Nephron (organoid): ENCODE results near the gene SLC34A2.

Experiments
- H3K27ac Mint-ChIP-seq, 3 experiments: 2 replicates each; pipeline ENCODE4 v1.8.0; 2020; ENCODE audit warnings: mixed read lengths in 3 of 3, mild to moderate bottlenecking in 2 of 3, moderate library complexity in 1 of 3
- H3K27me3 Mint-ChIP-seq: 2 replicates; pipeline ENCODE4 v1.8.0; 2021; ENCODE audit warnings: low read depth, mild to moderate bottlenecking, moderate library complexity, mixed read lengths
- H3K36me3 Mint-ChIP-seq: 2 replicates; pipeline ENCODE4 v1.8.0; 2020; ENCODE audit warnings: low read depth, mixed read lengths
- H3K4me1 Mint-ChIP-seq: 2 replicates; pipeline ENCODE4 v1.8.0; 2020; ENCODE audit warnings: mixed read lengths
- H3K4me3 Mint-ChIP-seq, 3 experiments: 2 replicates each; pipeline ENCODE4 v1.8.0; 2020; ENCODE audit warnings: mild to moderate bottlenecking in 3 of 3, mixed read lengths in 3 of 3, moderate library complexity in 2 of 3
- H3K9me3 Mint-ChIP-seq: 2 replicates; pipeline ENCODE4 v1.8.0; 2020; ENCODE audit warnings: mixed read lengths
- TF ChIP-seq, protein P1 (sequence below), 3 experiments: fragments of 200-600 bp; sonication (generic); IDR thresholded peaks; one replicate each; pipeline ENCODE4 v1.5.0; 2021; ENCODE audit warnings: antibody characterized with exemption in 3 of 3; ENCODE audit not compliant: unreplicated experiment in 3 of 3

Gene SLC34A2

GRCh38 chr4:25727711-25728493, 72.3 kb downstream of the SLC34A2 start:
- no peak overlapping the region for H3K27ac Mint-ChIP-seq
- TF ChIP-seq, protein P1, sequence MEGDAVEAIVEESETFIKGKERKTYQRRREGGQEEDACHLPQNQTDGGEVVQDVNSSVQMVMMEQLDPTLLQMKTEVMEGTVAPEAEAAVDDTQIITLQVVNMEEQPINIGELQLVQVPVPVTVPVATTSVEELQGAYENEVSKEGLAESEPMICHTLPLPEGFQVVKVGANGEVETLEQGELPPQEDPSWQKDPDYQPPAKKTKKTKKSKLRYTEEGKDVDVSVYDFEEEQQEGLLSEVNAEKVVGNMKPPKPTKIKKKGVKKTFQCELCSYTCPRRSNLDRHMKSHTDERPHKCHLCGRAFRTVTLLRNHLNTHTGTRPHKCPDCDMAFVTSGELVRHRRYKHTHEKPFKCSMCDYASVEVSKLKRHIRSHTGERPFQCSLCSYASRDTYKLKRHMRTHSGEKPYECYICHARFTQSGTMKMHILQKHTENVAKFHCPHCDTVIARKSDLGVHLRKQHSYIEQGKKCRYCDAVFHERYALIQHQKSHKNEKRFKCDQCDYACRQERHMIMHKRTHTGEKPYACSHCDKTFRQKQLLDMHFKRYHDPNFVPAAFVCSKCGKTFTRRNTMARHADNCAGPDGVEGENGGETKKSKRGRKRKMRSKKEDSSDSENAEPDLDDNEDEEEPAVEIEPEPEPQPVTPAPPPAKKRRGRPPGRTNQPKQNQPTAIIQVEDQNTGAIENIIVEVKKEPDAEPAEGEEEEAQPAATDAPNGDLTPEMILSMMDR (IDR thresholded peaks at IDR 0.05; ENCODE audit: unreplicated experiment in 3 of 3), result no peak
- no peak overlapping the region for H3K4me3 Mint-ChIP-seq
- no peaks in the 10 kb centered on the region for H3K9me3 Mint-ChIP-seq
- H3K27me3 Mint-ChIP-seq, result peaks cover 3% of the 10 kb centered on the region
- H3K4me1 Mint-ChIP-seq, result no peaks in the 10 kb centered on the region
- no peaks in the 10 kb centered on the region for H3K36me3 Mint-ChIP-seq
